Aorta (tissue), 5 donors: ENCODE data around the gene SLC25A26. TPM values are rescaled to one million over a fixed set of nuclear protein-coding genes. Genes with fewer than 3 reads are reported as not detected.

Experiments
- ATAC-seq: fragments of 200-7000 bp; cut with Tn5 transposase; one replicate; pipeline ENCODE4 v1.9.1; 2022; ENCODE audit warnings: moderate library complexity; ENCODE audit not compliant: low FRiP score
- DNase-seq, 2 donors: peaks; one replicate each; pipeline ENCODE4 v3.0.0-alpha.2; 2020
- H3K27ac ChIP-seq, 2 donors: one replicate each; pipeline ENCODE4 v1.5.1; 2013; ENCODE audit warnings: low read length in 2 of 2, mild to moderate bottlenecking in 2 of 2, moderate library complexity in 2 of 2, control low read depth in 1 of 2, inconsistent platforms in 1 of 2, low read depth in 1 of 2
- H3K27me3 ChIP-seq, 2 donors: one replicate each; pipeline ENCODE4 v1.6.1; 2013; ENCODE audit warnings: control low read depth in 1 of 2, low read length in 1 of 2, mild to moderate bottlenecking in 1 of 2, moderate library complexity in 1 of 2; ENCODE audit not compliant: insufficient read depth in 2 of 2, control insufficient read depth in 1 of 2
- H3K36me3 ChIP-seq, 2 donors: one replicate each; pipeline ENCODE4 v1.6.1; 2013; ENCODE audit warnings: control low read depth in 1 of 2, low read length in 1 of 2, mild to moderate bottlenecking in 1 of 2; ENCODE audit not compliant: insufficient read depth in 2 of 2, control insufficient read depth in 1 of 2
- H3K4me1 ChIP-seq, 2 donors: one replicate each; pipeline ENCODE4 v1.6.1; 2013; ENCODE audit warnings: low read length in 2 of 2, control low read depth in 1 of 2, mild to moderate bottlenecking in 1 of 2, moderate library complexity in 1 of 2; ENCODE audit not compliant: insufficient read depth in 2 of 2, control insufficient read depth in 1 of 2
- H3K4me3 ChIP-seq, 2 donors: one replicate each; pipeline ENCODE4 v1.5.1; 2013; ENCODE audit warnings: low read length in 2 of 2, control low read depth in 1 of 2, mild to moderate bottlenecking in 1 of 2
- H3K9me3 ChIP-seq: one replicate; pipeline ENCODE4 v1.6.1; 2013; ENCODE audit warnings: mild to moderate bottlenecking, low read length; ENCODE audit not compliant: control insufficient read depth
- WGBS, 2 donors: extraction: QIAGEN DNeasy Blood & Tissue Kit; methylation state at CpG; one replicate each; pipeline ENCODE4 v1.1.7; 2013; 5-methylcytosine and 5-hydroxymethylcytosine counted together
- intact Hi-C, 2 donors: fragments of 100-400 bp; cut with DNase I; formaldehyde crosslinking; loops; one replicate each; pipeline versions ENCODE4 v1.14.2 to v1.15.0; 2022
- polyA plus RNA-seq, 2 donors: library from polyadenylated mRNA; stranded (reverse); fragments of 200-250 nt; gene quantifications; one replicate each; pipeline ENCODE4 v1.2.3, GENCODE V29; 2013
- total RNA-seq, 2 donors: library from RNA; stranded (reverse); fragmentation: NEBNext Ultra II Directional; extraction: Animal tissue kit (Norgen Biotek cat#: 25700); gene quantifications; one replicate each; pipeline ENCODE4 v1.2.1, GENCODE V29; 2021
- donor health status: healthy with polysubstance abuse.
- donor health status: Bipolar disorder and iron deficiency.
- donor health status: DM: no; HTN: no; CAD: no.
- donor health status: DM: no; HTN: no; CAD: no.
- donor health status: DM: yes; HTN: yes; CAD: no.

Gene SLC25A26
- total and polyA plus RNA-seq, 4 donors: 14.9 to 17.5 (median 16.7) TPM

GRCh38 chr3:66195347-66195783 lies 25.4 kb upstream of the SLC25A26 start:
- Histone ChIP-seq H3K4me3 (no peak overlapping the region), H3K36me3 (no peaks in the 10 kb centered on the region), H3K27ac (no peak overlapping the region), H3K27me3 (no peaks in the 10 kb centered on the region), H3K9me3 (no peaks in the 10 kb centered on the region), H3K4me1 (no peaks in the 10 kb centered on the region)
- DNase-seq (peak; percentile 59 to 85), ATAC-seq (peak; percentile 60)
- 17 to 20% methylated on average over 21 of the region's 21 CpGs for WGBS, 2 donors
- intact Hi-C loops: loop anchor here in 1 of 2 donors (5.0 kb wide), 1 partner anchor 408 kb away; no protein-coding TSS in a partner anchor

DNA sequence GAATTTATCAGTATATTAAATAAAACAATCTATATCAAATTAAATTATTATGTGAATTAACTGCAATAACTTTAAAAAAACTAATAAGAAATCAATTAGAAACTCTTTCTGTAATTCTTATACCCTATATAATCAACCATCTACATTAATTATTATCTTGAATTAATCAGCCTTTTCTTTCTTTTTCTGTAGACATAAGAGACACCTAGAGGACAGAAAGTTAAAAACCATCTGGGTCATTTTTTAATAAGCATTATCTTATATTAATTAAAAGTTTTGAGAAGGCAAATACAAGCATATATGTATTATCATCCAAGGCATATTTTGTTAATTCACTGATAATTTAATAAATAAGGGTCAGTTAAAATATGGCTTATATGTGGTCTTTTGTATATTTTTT lies 24.2 kb upstream of the SLC25A26 start:
- Histone ChIP-seq H3K4me3 (no peak overlapping the region), H3K27me3 (no peaks in the 10 kb centered on the region), H3K4me1 (no peaks in the 10 kb centered on the region), H3K9me3 (no peaks in the 10 kb centered on the region), H3K36me3 (no peaks in the 10 kb centered on the region), H3K27ac (no peak overlapping the region)
- ATAC-seq (no peak), DNase-seq (no peak)
- intact Hi-C loops: loop anchor here in 1 of 2 donors (5.0 kb wide), 1 partner anchor 409 kb away; no protein-coding TSS in a partner anchor

DNA sequence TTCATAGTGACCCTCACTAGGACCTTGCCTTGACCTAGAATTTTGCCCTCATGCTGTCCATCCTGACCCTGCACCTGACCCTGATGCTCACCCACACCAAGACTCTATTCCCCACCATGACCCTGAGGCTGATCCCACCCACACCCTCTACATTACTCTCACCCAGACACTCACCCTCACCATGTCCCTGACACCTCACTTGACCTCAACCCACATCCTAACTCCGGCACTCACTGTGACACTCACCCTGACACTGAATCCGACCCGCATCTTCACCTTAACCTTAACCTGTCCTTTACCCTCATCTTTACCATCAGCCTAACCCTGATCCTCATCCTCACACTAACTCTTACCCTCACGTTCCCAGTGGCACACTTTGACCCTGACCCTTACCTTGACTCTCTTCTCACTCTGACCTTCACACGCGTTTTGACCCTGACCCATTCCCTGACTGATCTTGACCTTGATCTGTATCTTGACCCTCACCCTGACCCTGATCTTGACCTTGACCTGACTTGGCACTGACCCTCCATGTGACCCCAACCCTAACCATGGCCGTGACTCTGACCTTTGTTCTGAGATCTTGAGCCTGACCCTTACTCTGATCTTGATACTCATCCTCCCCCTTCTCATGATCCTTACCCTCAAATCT lies 22.2 kb upstream of the SLC25A26 start:
- Histone ChIP-seq H3K4me3 (no peak overlapping the region), H3K27ac (no peak overlapping the region), H3K4me1 (no peaks in the 10 kb centered on the region), H3K36me3 (no peaks in the 10 kb centered on the region), H3K27me3 (no peaks in the 10 kb centered on the region), H3K9me3 (no peaks in the 10 kb centered on the region)
- 93 to 98% methylated on average over 7 of the region's 7 CpGs for WGBS, 2 donors
- DNase-seq (no peak), ATAC-seq (no peak)
- intact Hi-C loops: loop anchor here in 1 of 2 donors (5.0 kb wide), 1 partner anchor 411 kb away; no protein-coding TSS in a partner anchor

GRCh38 chr3:66199089-66199473 lies 21.7 kb upstream of the SLC25A26 start:
- intact Hi-C loops: loop anchor here in 1 of 2 donors (5.0 kb wide), 1 partner anchor 412 kb away; no protein-coding TSS in a partner anchor
- H3K9me3 ChIP-seq: no peaks in the 10 kb centered on the region
- no peaks in the 10 kb centered on the region for H3K4me1 ChIP-seq
- H3K27ac ChIP-seq: no peak overlapping the region
- no peak overlapping the region for H3K4me3 ChIP-seq
- H3K36me3 ChIP-seq: no peaks in the 10 kb centered on the region
- DNase-seq (no peak), ATAC-seq (no peak)
- H3K27me3 ChIP-seq: no peaks in the 10 kb centered on the region
- WGBS, 2 donors: 85 to 90% methylated on average over 1 of the region's 1 CpG

- Histone ChIP-seq H3K9me3 (no peaks in the 10 kb centered on the region), H3K36me3 (no peaks in the 10 kb centered on the region), H3K27ac (no peak overlapping the region), H3K4me1 (no peaks in the 10 kb centered on the region), H3K27me3 (no peaks in the 10 kb centered on the region), H3K4me3 (no peak overlapping the region)
- intact Hi-C loops: no loop called here
- 11 to 13% methylated on average over 3 of the region's 3 CpGs for WGBS, 2 donors
- ATAC-seq (no peak), DNase-seq (no peak)
These were observed 20.7 kb upstream of the SLC25A26 start for GRCh38 chr3:66200147-66200546.

DNA sequence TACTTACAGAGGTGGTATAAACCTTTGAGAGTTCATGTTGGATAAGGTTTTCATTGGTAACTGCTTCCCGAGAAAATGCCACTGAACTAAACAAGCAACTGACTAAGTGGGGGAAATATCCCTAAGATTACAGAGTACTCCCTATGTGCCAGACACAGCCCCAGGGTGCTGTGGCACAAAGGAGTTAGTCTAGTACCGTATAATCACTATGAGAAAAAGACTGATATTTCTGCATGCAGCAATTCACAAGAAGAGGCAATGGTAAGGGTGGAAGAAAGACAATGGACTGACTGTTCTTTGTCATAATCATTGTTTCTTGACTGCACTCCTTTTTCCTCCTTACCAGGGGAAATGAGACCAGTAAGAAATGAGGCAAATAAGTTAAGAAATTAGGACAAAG lies 20.0 kb upstream of the SLC25A26 start:
- Histone ChIP-seq H3K36me3 (no peaks in the 10 kb centered on the region), H3K9me3 (no peaks in the 10 kb centered on the region), H3K4me1 (no peaks in the 10 kb centered on the region), H3K27me3 (no peaks in the 10 kb centered on the region), H3K4me3 (no peak overlapping the region), H3K27ac (no peak overlapping the region)
- 72 to 76% methylated on average over 2 of the region's 2 CpGs for WGBS, 2 donors
- intact Hi-C loops: no loop called here
- DNase-seq (no peak), ATAC-seq (no peak)

- Histone ChIP-seq H3K4me3 (no peak overlapping the region), H3K27ac (no peak overlapping the region), H3K4me1 (no peaks in the 10 kb centered on the region), H3K9me3 (no peaks in the 10 kb centered on the region), H3K36me3 (no peaks in the 10 kb centered on the region), H3K27me3 (no peaks in the 10 kb centered on the region)
- WGBS, 2 donors: 84 to 87% methylated on average over 2 of the region's 2 CpGs
- intact Hi-C loops: no loop called here
- ATAC-seq: no peak
- no peak for DNase-seq
These were observed 17.5 kb upstream of the SLC25A26 start for GRCh38 chr3:66203275-66203674.

GRCh38 chr3:66206806-66207205 lies 14.0 kb upstream of the SLC25A26 start:
- intact Hi-C loops: no loop called here
- Histone ChIP-seq H3K27me3 (no peaks in the 10 kb centered on the region), H3K4me3 (no peak overlapping the region), H3K4me1 (no peaks in the 10 kb centered on the region), H3K27ac (no peak overlapping the region), H3K9me3 (no peaks in the 10 kb centered on the region), H3K36me3 (no peaks in the 10 kb centered on the region)
- 90 to 96% methylated on average over 6 to 7 of the region's 7 CpGs for WGBS, 2 donors
- no peak for DNase-seq
- ATAC-seq: no peak

- DNase-seq (no peak), ATAC-seq (no peak)
- intact Hi-C loops: no loop called here
- H3K27ac ChIP-seq: no peak overlapping the region
- H3K4me1 ChIP-seq: no peaks in the 10 kb centered on the region
- WGBS, 2 donors: 83 to 90% methylated on average over 3 of the region's 3 CpGs
- H3K4me3 ChIP-seq: no peak overlapping the region
- no peaks in the 10 kb centered on the region for H3K36me3 ChIP-seq
- no peaks in the 10 kb centered on the region for H3K27me3 ChIP-seq
- H3K9me3 ChIP-seq: no peaks in the 10 kb centered on the region
These were observed 12.6 kb upstream of the SLC25A26 start for GRCh38 chr3:66208189-66208588.
